GM23248 (cell line): ENCODE data around the gene REG1B. TPM values are rescaled to one million over a fixed set of nuclear protein-coding genes. Genes with fewer than 3 reads are reported as not detected.

ENCODE experiments used
- DNase-seq: peaks from one replicate; pipeline ENCODE4 v3.0.0-alpha.2; 2015
- H2AFZ ChIP-seq: fragments of 200-600 bp; sonication (generic); 2 replicates; pipeline ENCODE4 v1.6.1; 2016; ENCODE audit warnings: antibody characterized with exemption
- H3F3A ChIP-seq: fragments of 200-600 bp; sonication (generic); 2 replicates; pipeline ENCODE4 v1.6.1; 2016; ENCODE audit warnings: mild to moderate bottlenecking, antibody characterized with exemption, mixed run types; ENCODE audit not compliant: insufficient read depth
- H3K27ac ChIP-seq: fragments of 200-600 bp; sonication (generic); 2 replicates; pipeline ENCODE4 v1.5.1; 2016; ENCODE audit warnings: mild to moderate bottlenecking
- H3K27me3 ChIP-seq: fragments of 200-600 bp; sonication (generic); replicated peaks from 2 replicates; pipeline ENCODE4 v1.6.1; 2016; ENCODE audit warnings: mild to moderate bottlenecking; ENCODE audit not compliant: insufficient read depth
- H3K36me3 ChIP-seq: fragments of 200-600 bp; sonication (generic); 2 replicates; pipeline ENCODE4 v1.6.1; 2016; ENCODE audit warnings: low read depth, mild to moderate bottlenecking
- H3K4me1 ChIP-seq: fragments of 200-600 bp; sonication (generic); 2 replicates; pipeline ENCODE4 v1.6.1; 2016; ENCODE audit warnings: mild to moderate bottlenecking; ENCODE audit not compliant: insufficient read depth
- H3K4me2 ChIP-seq: fragments of 200-600 bp; sonication (generic); one replicate; pipeline ENCODE4 v1.6.1; 2016; ENCODE audit warnings: mild to moderate bottlenecking; ENCODE audit not compliant: unreplicated experiment
- H3K4me3 ChIP-seq: fragments of 200-600 bp; sonication (generic); 2 replicates; pipeline ENCODE4 v1.5.1; 2016; ENCODE audit warnings: mild to moderate bottlenecking
- H3K79me2 ChIP-seq: fragments of 200-600 bp; sonication (generic); 2 replicates; pipeline ENCODE4 v1.6.1; 2016; ENCODE audit warnings: mild to moderate bottlenecking; ENCODE audit not compliant: insufficient read depth
- H3K9ac ChIP-seq: fragments of 200-600 bp; sonication (generic); 2 replicates; pipeline ENCODE4 v1.6.1; 2016; ENCODE audit warnings: mild to moderate bottlenecking
- H3K9me2 ChIP-seq: fragments of 200-600 bp; sonication (generic); 2 replicates; pipeline ENCODE4 v1.6.1; 2016; ENCODE audit warnings: mixed run types, mild to moderate bottlenecking, moderate library complexity; ENCODE audit not compliant: insufficient read depth
- H3K9me3 ChIP-seq: fragments of 200-600 bp; sonication (generic); one replicate; pipeline ENCODE4 v1.6.1; 2017; ENCODE audit warnings: low read depth
- H4K20me1 ChIP-seq: fragments of 200-600 bp; sonication (generic); 2 replicates; pipeline ENCODE4 v1.6.0; 2016; ENCODE audit not compliant: insufficient read depth
- EZH2 ChIP-seq: fragments of 200-600 bp; sonication (generic); IDR thresholded peaks from 2 replicates; pipeline ENCODE4 v1.6.1; 2018; ENCODE audit warnings: antibody characterized with exemption, mild to moderate bottlenecking; ENCODE audit not compliant: insufficient read depth, poor library complexity, severe bottlenecking
- EZH2phosphoT487 ChIP-seq: fragments of 200-600 bp; sonication (generic); IDR thresholded peaks from 2 replicates; pipeline ENCODE4 v1.6.1; 2018; ENCODE audit warnings: antibody characterized with exemption, moderate library complexity, mild to moderate bottlenecking, low read depth; ENCODE audit not compliant: insufficient read depth
- WGBS, 2 experiments: methylation state at CpG; one replicate each; pipeline ENCODE4 v1.1.6; 2015 to 2017; ENCODE audit warnings: low lambda C conversion rate in 2 of 2, low coverage in 1 of 2; ENCODE audit errors: missing lambda C conversion rate in 2 of 2; 5-methylcytosine and 5-hydroxymethylcytosine counted together
- in situ Hi-C: fragments of 300-500 bp; cut with MboI; formaldehyde crosslinking; loops from 2 replicates; pipeline ENCODE4 v1.15.0; 2020
- polyA plus RNA-seq: library from polyadenylated mRNA; unstranded; fragments of >200 nt; fragmentation: Nextera tagmentation; extraction: Ambion mirVana; gene quantifications from 2 replicates; pipeline ENCODE4 v1.2.1, GENCODE V29; 2016
- total RNA-seq: library from RNA; depleted of rRNA; stranded (reverse); fragments of >200 nt; shearing (Covaris generic); gene quantifications from 2 replicates; pipeline ENCODE4 v1.2.3, GENCODE V29; 2014

Gene REG1B
- total and polyA plus RNA-seq, 2 experiments from 2014 or later, result not detected

- H3K9me2 ChIP-seq, result no peaks in the 10 kb centered on the region
- no peaks in the 10 kb centered on the region for H3K36me3 ChIP-seq
- H3K9ac ChIP-seq, result no peak overlapping the region
- no peaks in the 10 kb centered on the region for H3K4me1 ChIP-seq
- H3K4me3 ChIP-seq, result no peak overlapping the region
- peaks cover 5% of the 10 kb centered on the region for H3K9me3 ChIP-seq
- no peak overlapping the region for H3K27ac ChIP-seq
- WGBS, 2 experiments, result 13 to 21% methylated on average over 2 of the region's 2 CpGs
- H3K79me2 ChIP-seq, result no peaks in the 10 kb centered on the region
- TF ChIP-seq EZH2phosphoT487, result no peak
- H3K27me3 ChIP-seq, result no peaks in the 10 kb centered on the region
- no peak for DNase-seq
- H2AFZ ChIP-seq, result no peak overlapping the region
- in situ Hi-C loops, result no loop called here
- H3K4me2 ChIP-seq, result no peak overlapping the region
- no peaks in the 10 kb centered on the region for H4K20me1 ChIP-seq
- H3F3A ChIP-seq, result no peaks in the 10 kb centered on the region
These were observed 15.4 kb upstream of the REG1B start for GRCh38 chr2:79103214-79103613.

GRCh38 chr2:79101024-79101423 is 13.2 kb upstream of the REG1B start:
- Histone ChIP-seq H3K79me2 (no peaks in the 10 kb centered on the region), H3K27ac (no peak overlapping the region), H3K4me3 (no peak overlapping the region), H3K9me3 (peaks cover 5% of the 10 kb centered on the region), H2AFZ (no peak overlapping the region), H3K27me3 (no peaks in the 10 kb centered on the region), H3K9me2 (no peaks in the 10 kb centered on the region), H3K9ac (no peak overlapping the region), H3K4me1 (no peaks in the 10 kb centered on the region), H3K36me3 (no peaks in the 10 kb centered on the region), H3K4me2 (no peak overlapping the region), H3F3A (no peaks in the 10 kb centered on the region), H4K20me1 (no peaks in the 10 kb centered on the region)
- in situ Hi-C loops, result no loop called here
- no peak for TF ChIP-seq EZH2
- TF ChIP-seq EZH2phosphoT487, result no peak
- 10 to 15% methylated on average over 2 of the region's 2 CpGs for WGBS, 2 experiments
- DNase-seq, result no peak

DNA sequence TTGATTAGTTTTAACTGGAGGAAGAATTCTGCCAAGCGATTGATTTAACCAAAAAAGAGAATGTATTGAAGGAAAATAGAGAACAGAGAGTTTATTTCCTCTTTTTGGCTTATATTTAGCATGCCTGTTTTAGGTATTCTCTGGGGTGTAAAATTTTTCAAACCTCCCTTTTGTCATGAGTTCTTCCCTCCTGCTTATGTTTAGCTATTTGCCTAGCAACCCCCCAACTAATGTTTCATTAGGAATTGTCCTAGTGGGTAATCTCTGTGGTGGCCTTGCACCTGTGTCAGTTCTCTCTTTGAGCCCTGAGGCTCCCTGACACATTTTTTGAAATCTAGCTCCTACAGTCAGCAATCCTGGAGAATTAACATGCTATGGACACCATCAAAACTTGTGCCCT is 12.5 kb upstream of the REG1B start:
- Histone ChIP-seq H3K36me3 (no peaks in the 10 kb centered on the region), H3K9ac (no peak overlapping the region), H4K20me1 (no peaks in the 10 kb centered on the region), H3K9me3 (peaks cover 5% of the 10 kb centered on the region), H3K4me1 (no peaks in the 10 kb centered on the region), H3K9me2 (no peaks in the 10 kb centered on the region), H3K4me3 (no peak overlapping the region), H3K27me3 (no peaks in the 10 kb centered on the region), H3K4me2 (no peak overlapping the region), H2AFZ (no peak overlapping the region), H3K79me2 (no peaks in the 10 kb centered on the region), H3K27ac (no peak overlapping the region), H3F3A (no peaks in the 10 kb centered on the region)
- in situ Hi-C loops, result no loop called here
- TF ChIP-seq EZH2 (no peak), EZH2phosphoT487 (no peak)
- WGBS, 2 experiments, result 33 to 40% methylated on average over 1 of the region's 1 CpG
- no peak for DNase-seq

DNA sequence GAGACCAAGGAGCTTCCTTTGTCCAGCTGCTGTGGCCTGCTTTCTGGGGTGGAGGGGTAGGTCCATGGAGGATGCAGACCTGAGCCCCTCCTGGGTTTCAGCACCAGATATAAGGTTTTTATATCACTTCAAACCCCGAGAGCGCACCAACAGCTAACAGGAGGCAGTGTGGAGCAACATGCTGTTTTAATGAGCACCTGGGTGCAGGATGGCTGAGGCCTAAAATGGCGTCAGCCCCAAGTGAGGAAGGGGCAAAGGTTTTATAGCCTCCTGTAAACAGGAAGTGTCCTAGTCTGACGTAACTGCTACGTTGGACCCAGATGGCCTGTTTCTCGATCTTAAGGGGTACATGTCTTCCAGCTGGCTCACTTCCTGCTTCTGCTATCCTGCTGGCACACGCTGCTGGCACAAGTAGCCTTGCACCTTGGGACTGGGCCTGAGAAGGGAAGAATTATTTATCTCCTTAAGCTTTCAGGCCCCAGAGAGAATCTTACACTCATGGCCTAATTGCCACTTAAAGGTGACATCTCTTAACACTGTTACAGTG is 11.4 kb upstream of the REG1B start:
- WGBS, 2 experiments, result 17 to 19% methylated on average over 7 of the region's 7 CpGs
- no peak overlapping the region for H3K9ac ChIP-seq
- no peaks in the 10 kb centered on the region for H3K79me2 ChIP-seq
- no peaks in the 10 kb centered on the region for H3F3A ChIP-seq
- H3K36me3 ChIP-seq, result no peaks in the 10 kb centered on the region
- in situ Hi-C loops, result no loop called here
- no peaks in the 10 kb centered on the region for H3K27me3 ChIP-seq
- H3K4me3 ChIP-seq, result no peak overlapping the region
- DNase-seq, result no peak
- peaks cover 5% of the 10 kb centered on the region for H3K9me3 ChIP-seq
- TF ChIP-seq EZH2 (no peak), EZH2phosphoT487 (no peak)
- no peaks in the 10 kb centered on the region for H3K4me1 ChIP-seq
- H4K20me1 ChIP-seq, result no peaks in the 10 kb centered on the region
- no peak overlapping the region for H3K27ac ChIP-seq
- no peak overlapping the region for H3K4me2 ChIP-seq
- H2AFZ ChIP-seq, result no peak overlapping the region
- H3K9me2 ChIP-seq, result no peaks in the 10 kb centered on the region

GRCh38 chr2:79097843-79098242 is 10.1 kb upstream of the REG1B start:
- no peak for DNase-seq
- Histone ChIP-seq H3K9me3 (peaks cover 5% of the 10 kb centered on the region), H3K27ac (no peak overlapping the region), H3K27me3 (no peaks in the 10 kb centered on the region), H3K9me2 (no peaks in the 10 kb centered on the region), H3K4me2 (no peak overlapping the region), H2AFZ (no peak overlapping the region), H3F3A (no peaks in the 10 kb centered on the region), H4K20me1 (no peaks in the 10 kb centered on the region), H3K4me1 (no peaks in the 10 kb centered on the region), H3K36me3 (no peaks in the 10 kb centered on the region), H3K9ac (no peak overlapping the region), H3K4me3 (no peak overlapping the region), H3K79me2 (no peaks in the 10 kb centered on the region)
- no peak for TF ChIP-seq EZH2
- no peak for TF ChIP-seq EZH2phosphoT487
- WGBS, 2 experiments, result 32 to 38% methylated on average over 6 of the region's 6 CpGs
- in situ Hi-C loops, result no loop called here
